Endothelial cell of hepatic sinusoid (primary cell): ENCODE data around the gene GARIN1A.
"Not testable (repeated sequence)": the region's sequence is repeated elsewhere in the genome, so short reads cannot be mapped to it uniquely, and the experiment has no call there.

Experiments
- in situ Hi-C: cut with HindIII; loops from 2 replicates; pipeline ENCODE4 v1.10.0; 2017; ENCODE audit warnings: low sequenced_read_pairs

GARIN1A gene

GRCh38 chr7:128671992-128672391 lies at the start of gene GARIN1A:
Gene GARIN1A, plus strand, starts transcription at chr7:128672292. Its CDS starts 106 bp downstream, at chr7:128672398.
- in situ Hi-C loops = no loop called here

GRCh38 chr7:128627124-128627523 lies 45.0 kb upstream of the GARIN1A start:
- in situ Hi-C loops = not testable (repeated sequence)

GRCh38 chr7:128633915-128634314 lies 38.2 kb upstream of the GARIN1A start:
- in situ Hi-C loops = not testable (repeated sequence)

- in situ Hi-C loops = not testable (repeated sequence)
Observed at GRCh38 chr7:128645206-128645605, 26.9 kb upstream of the GARIN1A start.

- in situ Hi-C loops = not testable (repeated sequence)
Observed at GRCh38 chr7:128645844-128646243, 26.2 kb upstream of the GARIN1A start.

GRCh38 chr7:128646877-128647276 lies 25.2 kb upstream of the GARIN1A start:
- in situ Hi-C loops = not testable (repeated sequence)

GRCh38 chr7:128651096-128651495 lies 21.0 kb upstream of the GARIN1A start:
- in situ Hi-C loops = not testable (repeated sequence)

GRCh38 chr7:128652606-128653005 lies 19.5 kb upstream of the GARIN1A start:
- in situ Hi-C loops = not testable (repeated sequence)

GRCh38 chr7:128653197-128653596 lies 18.9 kb upstream of the GARIN1A start:
- in situ Hi-C loops = not testable (repeated sequence)

GRCh38 chr7:128654080-128654479 lies 18.0 kb upstream of the GARIN1A start:
- in situ Hi-C loops = not testable (repeated sequence)

GRCh38 chr7:128654501-128654900 lies 17.6 kb upstream of the GARIN1A start:
- in situ Hi-C loops = not testable (repeated sequence)

- in situ Hi-C loops = not testable (repeated sequence)
Observed at GRCh38 chr7:128658428-128658827, 13.7 kb upstream of the GARIN1A start.

GRCh38 chr7:128660596-128660995 lies 11.5 kb upstream of the GARIN1A start:
- in situ Hi-C loops = no loop called here

- in situ Hi-C loops = no loop called here
Observed at GRCh38 chr7:128661446-128661845, 10.6 kb upstream of the GARIN1A start.

GRCh38 chr7:128662091-128662490 lies 10.0 kb upstream of the GARIN1A start:
- in situ Hi-C loops = no loop called here

GRCh38 chr7:128663223-128663622 lies 8.9 kb upstream of the GARIN1A start:
- in situ Hi-C loops = not testable (repeated sequence)

GRCh38 chr7:128665057-128665456 lies 7.0 kb upstream of the GARIN1A start:
- in situ Hi-C loops = no loop called here

- in situ Hi-C loops = no loop called here
Observed at GRCh38 chr7:128666200-128666599, 5.9 kb upstream of the GARIN1A start.

GRCh38 chr7:128672927-128673517 lies 930 bp downstream of the GARIN1A start:
- in situ Hi-C loops = no loop called here

GRCh38 chr7:128673571-128673970 lies 1.5 kb downstream of the GARIN1A start:
- in situ Hi-C loops = no loop called here

GRCh38 chr7:128676665-128677064 lies 4.6 kb downstream of the GARIN1A start:
- in situ Hi-C loops = no loop called here

- in situ Hi-C loops = no loop called here
Observed at GRCh38 chr7:128679920-128680319, 7.8 kb downstream of the GARIN1A start.
